Colonic mucosa (tissue), 4 donors: ENCODE measurements around the gene CMPK1. TPM values are rescaled to one million over a fixed set of nuclear protein-coding genes. Genes with fewer than 3 reads are reported as not detected.

Experiments used
- DNase-seq: peaks from one replicate; pipeline ENCODE4 v3.0.0-alpha.2; 2020
- H3K27ac ChIP-seq: fragments of 200-600 bp; one replicate; pipeline ENCODE4 v1.8.0; 2021
- H3K27me3 ChIP-seq: fragments of 200-600 bp; one replicate; pipeline ENCODE4 v1.8.0; 2021
- H3K36me3 ChIP-seq: fragments of 200-600 bp; one replicate; pipeline ENCODE4 v1.8.0; 2021
- H3K4me1 ChIP-seq: fragments of 200-600 bp; one replicate; pipeline ENCODE4 v1.8.0; 2021; ENCODE audit warnings: mild to moderate bottlenecking
- H3K4me3 ChIP-seq: fragments of 200-600 bp; one replicate; pipeline ENCODE4 v1.8.0; 2021
- H3K9ac ChIP-seq, 2 donors: one replicate each; pipeline ENCODE4 v1.7.0; 2013; ENCODE audit warnings: control low read depth in 2 of 2, low read depth in 2 of 2, low read length in 2 of 2
- H3K9me3 ChIP-seq: fragments of 200-600 bp; one replicate; pipeline ENCODE4 v1.8.0; 2021
- CTCF ChIP-seq: fragments of 200-600 bp; IDR thresholded peaks from one replicate; pipeline ENCODE4 v1.8.0; 2022; ENCODE audit warnings: antibody characterized with exemption, mild to moderate bottlenecking
- intact Hi-C: fragments of 100-400 bp; cut with DNase I; formaldehyde crosslinking; loops from one replicate; pipeline ENCODE4 v1.14.1; 2022
- total RNA-seq, 2 donors: library from RNA; stranded (reverse); fragmentation: NEBNext Ultra II Directional in 1 of 2; extraction: Animal tissue kit (Norgen Biotek cat#: 25700) in 1 of 2; gene quantifications; one replicate each; pipeline ENCODE4 v1.2.1, GENCODE V29; 2021
- donor health status: healthy.
- donor health status: DM: no; HTN: no; CAD: no.
- donor health status: DM: no; HTN: no; CAD: no.

The CMPK1 gene
- total RNA-seq, 2 donors from 2014 or later, result 172 to 254 TPM

DNA sequence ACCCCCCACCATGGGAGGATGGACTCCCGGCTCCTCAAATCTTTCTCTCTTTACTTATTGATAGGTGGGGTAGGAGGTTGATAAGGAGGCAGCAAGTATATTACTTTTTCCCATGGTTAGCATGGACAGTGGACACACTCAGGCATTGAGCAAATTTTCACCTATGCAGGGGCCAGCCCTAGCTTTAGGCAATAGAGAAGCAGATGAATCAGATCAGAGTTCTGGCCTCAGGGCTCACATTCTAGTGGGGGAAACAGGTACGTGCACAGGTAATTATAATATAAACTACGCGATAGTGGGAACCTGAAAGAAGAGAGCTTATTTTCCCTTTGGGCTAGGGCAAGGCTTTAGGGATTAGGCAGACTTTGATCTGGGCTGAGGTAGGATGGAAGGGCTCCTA, 69.0 kb downstream of the CMPK1 start:
- Histone ChIP-seq H3K4me3 (no peak overlapping the region), H3K36me3 (no peaks in the 10 kb centered on the region), H3K27me3 (no peaks in the 10 kb centered on the region), H3K4me1 (no peaks in the 10 kb centered on the region), H3K27ac (no peak overlapping the region), H3K9ac (no peak overlapping the region), H3K9me3 (no peaks in the 10 kb centered on the region)
- no peak for TF ChIP-seq CTCF
- no peak for DNase-seq
- intact Hi-C loops, result no loop called here

DNA sequence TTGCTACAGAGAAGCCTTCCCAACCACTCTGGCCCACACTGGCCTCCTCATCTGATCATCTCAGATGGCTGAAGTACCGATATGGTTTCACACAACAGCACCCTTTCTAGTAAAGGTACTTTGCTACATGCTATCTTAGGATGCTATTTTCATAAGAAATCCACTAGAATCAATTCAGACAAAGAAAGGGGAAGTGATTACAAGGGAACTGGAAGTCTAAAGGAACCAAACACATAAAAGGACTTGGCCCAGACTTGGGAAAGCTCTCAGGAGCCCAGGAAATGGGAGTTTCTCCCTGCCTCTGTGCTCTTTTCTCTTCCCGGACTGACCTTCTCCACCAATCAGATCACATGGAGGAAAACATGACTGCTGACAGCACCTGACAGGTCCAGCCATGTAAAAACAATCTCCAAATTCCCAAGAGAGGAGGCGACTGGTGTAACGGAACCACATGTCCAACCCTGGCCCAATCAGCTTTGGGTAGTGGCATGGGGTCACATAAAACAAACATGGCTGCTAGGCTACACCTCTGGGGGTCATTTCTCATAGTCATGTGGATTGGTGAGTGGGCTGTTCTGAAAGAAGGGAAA, 69.8 kb downstream of the CMPK1 start:
- Histone ChIP-seq H3K4me3 (no peak overlapping the region), H3K27ac (no peak overlapping the region), H3K9me3 (no peaks in the 10 kb centered on the region), H3K27me3 (no peaks in the 10 kb centered on the region), H3K36me3 (no peaks in the 10 kb centered on the region), H3K9ac (no peak overlapping the region), H3K4me1 (no peaks in the 10 kb centered on the region)
- DNase-seq, result no peak
- no peak for TF ChIP-seq CTCF
- intact Hi-C loops, result no loop called here

GRCh38 chr1:47405697-47406096, 72.1 kb downstream of the CMPK1 start:
- intact Hi-C loops, result no loop called here
- DNase-seq, result no peak
- no peaks in the 10 kb centered on the region for H3K4me1 ChIP-seq
- no peak overlapping the region for H3K4me3 ChIP-seq
- no peaks in the 10 kb centered on the region for H3K27me3 ChIP-seq
- H3K27ac ChIP-seq, result no peak overlapping the region
- no peak overlapping the region for H3K9ac ChIP-seq
- no peaks in the 10 kb centered on the region for H3K9me3 ChIP-seq
- no peaks in the 10 kb centered on the region for H3K36me3 ChIP-seq
- TF ChIP-seq CTCF, result no peak

DNA sequence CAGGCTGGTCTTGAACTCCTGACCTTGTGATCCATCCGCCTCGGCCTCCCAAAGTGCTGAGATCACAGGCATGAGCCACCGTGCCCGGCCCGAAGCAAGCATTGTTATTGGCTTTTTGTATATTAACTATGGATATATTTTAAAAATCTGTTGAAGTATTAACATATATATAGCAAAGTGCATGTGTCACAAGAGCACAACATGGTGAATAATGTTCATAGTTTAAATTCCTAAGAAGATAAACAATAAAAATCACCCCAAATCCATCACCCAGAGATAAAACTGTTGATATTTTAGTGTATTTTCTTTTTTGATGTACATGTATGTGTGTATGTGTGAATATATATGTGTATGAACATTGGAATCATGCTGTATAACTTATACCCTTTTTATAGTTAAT, 73.4 kb downstream of the CMPK1 start:
- Histone ChIP-seq H3K4me3 (no peak overlapping the region), H3K27me3 (no peaks in the 10 kb centered on the region), H3K4me1 (no peaks in the 10 kb centered on the region), H3K9ac (no peak overlapping the region), H3K27ac (no peak overlapping the region), H3K9me3 (no peaks in the 10 kb centered on the region), H3K36me3 (no peaks in the 10 kb centered on the region)
- no peak for DNase-seq
- no peak for TF ChIP-seq CTCF
- intact Hi-C loops, result no loop called here

- Histone ChIP-seq H3K27me3 (no peaks in the 10 kb centered on the region), H3K27ac (no peak overlapping the region), H3K9ac (no peak overlapping the region), H3K4me1 (no peaks in the 10 kb centered on the region), H3K9me3 (no peaks in the 10 kb centered on the region), H3K4me3 (no peak overlapping the region), H3K36me3 (no peaks in the 10 kb centered on the region)
- no peak for TF ChIP-seq CTCF
- no peak for DNase-seq
- intact Hi-C loops, result no loop called here
These were observed 73.9 kb downstream of the CMPK1 start for GRCh38 chr1:47407481-47407880.
